ENCODE measurements around the gene RTN1. TPM values are rescaled to one million over a fixed set of nuclear protein-coding genes. Genes with fewer than 3 reads are reported as not detected.

The RTN1 gene
- total and polyA plus RNA-seq, 9 of the 15 experiments (the other 6 are each of a cell fraction or from before 2014, with no cell fraction given): 0.03 to 0.09 TPM; not detected in 7

- FAIRE-seq (no peak), ATAC-seq (no peak), DNase-seq (ENCODE audit: extremely low read depth in 1 of 4, low spot score in 3 of 4) (no peak)
- TF ChIP-seq ZNF217 (CRISPR knock-in tag; IDR thresholded peaks at IDR 0.05) (no peak), EWSR1 (IDR thresholded peaks at IDR 0.05; ENCODE audit: borderline replicate concordance, low read depth, partially characterized antibody) (no peak), ZNF639 (CRISPR knock-in tag; conservative IDR thresholded peaks at IDR 0.05 in 1 of 2, IDR thresholded peaks at IDR 0.05 in 1 of 2) (no peak), ZNF12 (CRISPR knock-in tag; IDR thresholded peaks at IDR 0.05) (no peak), CHD1 (IDR thresholded peaks at IDR 0.05; ENCODE audit: low read length) (no peak), FOSL1 (tag; conservative IDR thresholded peaks at IDR 0.05) (no peak), CBFA2T3 (IDR thresholded peaks at IDR 0.05) (no peak), ZNF551 (CRISPR knock-in tag; IDR thresholded peaks at IDR 0.05) (no peak), FOXK2 (conservative IDR thresholded peaks at IDR 0.05 in 1 of 2, IDR thresholded peaks at IDR 0.05 in 1 of 2; ENCODE audit: low read depth in 2 of 2) (no peak), SREBF2 (CRISPR knock-in tag; IDR thresholded peaks at IDR 0.05) (no peak), BHLHE40 (IDR thresholded peaks at IDR 0.05; ENCODE audit: low read length) (no peak)
- Histone ChIP-seq H3K4me2 (ENCODE audit: insufficient read depth, low read length) (no peak overlapping the region), H3K4me1 (replicated peaks in 1 of 2; ENCODE audit: control insufficient read depth in 2 of 2, insufficient read depth in 2 of 2, low read length in 2 of 2) (no peaks in the 10 kb centered on the region), H3K36me3 (ENCODE audit: control insufficient read depth, insufficient read depth, low read length) (no peaks in the 10 kb centered on the region), H3K4me3 (no peak overlapping the region), H3K9me3 (replicated peaks; ENCODE audit: control insufficient read depth, insufficient read depth, low read depth, low read length) (no peaks in the 10 kb centered on the region), H3K27ac (ENCODE audit: extremely low read depth, low read depth, low read length) (no peak overlapping the region), H3K27me3 (ENCODE audit: control insufficient read depth in 2 of 2, insufficient read depth in 2 of 2, low read length in 2 of 2) (no peaks in the 10 kb centered on the region), H3K9ac (ENCODE audit: insufficient read depth in 1 of 2, low read depth in 2 of 2, low read length in 2 of 2) (no peak overlapping the region), H3K9me1 (ENCODE audit: control insufficient read depth, insufficient read depth, low read length) (no peaks in the 10 kb centered on the region), H2AFZ (ENCODE audit: low read depth, low read length) (no peak overlapping the region), H3K79me2 (ENCODE audit: control insufficient read depth, insufficient read depth, low read length) (no peaks in the 10 kb centered on the region), H4K20me1 (replicated peaks; ENCODE audit: control insufficient read depth, insufficient read depth, low read length) (no peaks in the 10 kb centered on the region)
- CTCF ChIA-PET (ENCODE audit: low intra/inter-chr PET ratio): interaction anchor here (1.5 kb wide), 1 partner anchor 76 kb away, joined by 3 read pairs; no protein-coding TSS in a partner anchor
- intact Hi-C loops (cut with micrococcal nuclease): no loop called here
- in situ Hi-C loops (cut with MboI): no loop called here
- BruUV-seq (replicated peaks): no TSS peak
- POLR2A ChIA-PET: interaction anchor here (0.5 to 0.6 kb wide), 2 partner anchors 260 to 1349 kb away, joined by 3 read pairs; no protein-coding TSS in a partner anchor
- WGBS (ENCODE audit: insufficient coverage, low coverage, missing lambda C conversion rate): 6% methylated on average over 2 of the region's 2 CpGs
Observed at GRCh38 chr14:59583755-59584154, 286.8 kb downstream of the RTN1 start.

All from K562 (cell line).